ENCODE results near the gene SMIM32. TPM values are rescaled to one million over a fixed set of nuclear protein-coding genes. Genes with fewer than 3 reads are reported as not detected.

SMIM32 gene
- total RNA-seq: not detected

DNA sequence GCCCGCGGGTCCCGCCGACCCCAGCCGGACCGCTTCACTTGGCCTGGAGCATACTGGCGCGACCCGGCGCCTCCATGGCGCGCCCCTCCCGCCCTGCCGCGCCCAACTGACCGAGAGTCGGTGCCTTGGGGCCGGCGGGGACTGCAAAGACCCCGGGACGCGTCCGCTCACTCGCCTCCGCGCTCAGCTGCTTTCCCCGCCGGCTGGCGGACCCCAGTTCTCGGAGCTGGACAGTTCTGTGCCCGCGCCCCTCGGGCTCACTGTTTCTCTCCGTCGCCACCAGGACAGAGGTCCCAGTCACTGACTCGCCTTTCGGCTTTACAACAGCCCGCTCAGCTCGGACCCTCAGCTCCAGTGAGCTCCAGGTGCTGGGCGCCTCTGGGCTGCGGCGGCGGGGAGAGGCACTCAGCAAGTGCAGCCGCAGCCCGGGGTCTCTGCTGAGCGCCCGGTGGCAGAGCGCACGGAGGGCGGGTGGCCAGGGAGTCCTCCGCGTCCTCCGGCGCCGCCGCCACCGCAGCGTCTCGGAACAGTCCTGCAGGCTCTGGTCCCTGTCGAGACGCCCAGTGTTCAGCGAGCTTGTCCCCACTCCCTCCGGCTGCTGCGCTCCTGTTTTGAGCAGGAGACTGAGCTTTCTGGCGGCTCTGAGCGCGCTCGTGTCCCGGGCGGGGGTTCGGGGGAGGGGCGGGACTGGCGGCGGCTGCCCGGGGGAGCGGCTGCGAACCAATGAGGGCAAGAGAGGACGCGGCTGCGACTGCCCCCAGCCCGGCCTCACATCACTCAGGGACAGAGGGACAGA is at the start of gene SMIM32:
Gene SMIM32, minus strand, starts transcription at position 637 of the 796 bp plus-strand sequence. CDS start 638 bp downstream, outside the sequence.
- TF ChIP-seq POLR2AphosphoS5 (IDR thresholded peaks at IDR 0.05): no peak
- intact Hi-C loops (cut with DNase I): no loop called here
- peak; percentile 53 for DNase-seq (ENCODE audit: extremely low spot score)

DNA sequence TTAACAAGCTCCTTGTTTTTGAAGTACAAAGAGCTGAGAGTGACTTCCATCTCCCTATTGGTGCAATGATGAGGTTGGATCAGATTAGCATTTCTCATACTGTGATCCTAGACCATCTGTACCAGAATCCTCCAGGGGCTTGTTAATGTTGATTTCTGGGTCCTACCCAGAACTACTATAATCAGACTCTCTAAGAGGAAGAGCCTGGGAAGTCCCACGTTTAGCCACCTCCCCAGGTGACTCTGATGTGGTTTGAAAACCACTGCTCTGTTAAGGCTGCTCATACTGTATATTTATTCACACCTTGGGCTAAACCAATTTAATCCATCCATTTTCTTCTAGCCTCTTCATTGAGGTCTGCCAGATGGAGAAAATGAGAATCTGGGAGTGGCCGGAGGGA is 49.6 kb upstream of the SMIM32 start:
- H3K4me1 ChIP-seq: no peaks in the 10 kb centered on the region
- no peak for TF ChIP-seq POLR2A (IDR thresholded peaks at IDR 0.05; ENCODE audit: low read depth)
- TF ChIP-seq EP300 (IDR thresholded peaks at IDR 0.05): no peak
- no peak for TF ChIP-seq CTCF (IDR thresholded peaks at IDR 0.05)
- TF ChIP-seq POLR2AphosphoS5 (IDR thresholded peaks at IDR 0.05): no peak
- peaks cover 0 to 6% (median 0%) of the 10 kb centered on the region in 4 donors for H3K27me3 ChIP-seq
- no peak for DNase-seq (ENCODE audit: extremely low spot score)
- intact Hi-C loops (cut with DNase I): no loop called here
- no peaks in the 10 kb centered on the region for H3K36me3 ChIP-seq
- no peaks in the 10 kb centered on the region for H3K9me3 ChIP-seq
- H3K27ac ChIP-seq (replicated peaks in 1 of 4): no peak overlapping the region
- H3K4me3 ChIP-seq: no peak overlapping the region
- WGBS: 70% methylated on average over 2 of the region's 2 CpGs

More for the DNA sequence above, at the start of gene SMIM32:
- Histone ChIP-seq H3K4me3 (peak within 1 kb of the TSS; percentile 51 to 56 (median 54)), H3K27ac (replicated peaks in 1 of 4) (no peak within 1 kb of the TSS), H3K4me1 (peaks cover 17 to 48% (median 40%) of the 10 kb centered on the region in 4 donors), H3K9me3 (no peaks in the 10 kb centered on the region), H3K36me3 (peaks cover 0 to 19% (median 11%) of the 10 kb centered on the region in 4 donors), H3K27me3 (peaks cover 0 to 37% (median 19%) of the 10 kb centered on the region in 4 donors)
- 2% methylated on average over 30 of the region's 81 CpGs for WGBS

DNA sequence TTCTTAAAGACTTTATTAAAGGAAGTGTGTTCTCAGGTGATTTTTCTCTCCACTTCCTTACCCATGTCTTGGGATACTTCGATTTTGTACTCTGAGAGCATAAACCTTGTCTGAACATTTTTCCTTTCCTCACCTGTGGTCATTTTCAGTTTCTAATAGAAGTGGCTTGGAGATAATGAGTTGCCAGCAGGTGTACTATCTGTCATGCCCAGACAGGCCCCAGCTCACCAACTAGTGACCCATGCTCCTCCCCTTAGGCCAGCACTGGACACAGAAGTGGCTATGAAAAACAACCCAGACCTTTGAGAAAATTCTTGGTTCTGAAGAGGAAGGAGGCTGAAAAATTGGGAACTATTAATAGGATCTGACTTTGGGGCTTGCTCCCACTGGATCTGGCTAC is 49.2 kb upstream of the SMIM32 start:
- no peak for DNase-seq (ENCODE audit: extremely low spot score)
- H3K9me3 ChIP-seq: no peaks in the 10 kb centered on the region
- intact Hi-C loops (cut with DNase I): no loop called here
- no peaks in the 10 kb centered on the region for H3K36me3 ChIP-seq
- H3K27ac ChIP-seq (replicated peaks in 1 of 4): no peak overlapping the region
- no peak for TF ChIP-seq POLR2A (IDR thresholded peaks at IDR 0.05; ENCODE audit: low read depth)
- no peak for TF ChIP-seq POLR2AphosphoS5 (IDR thresholded peaks at IDR 0.05)
- no peak for TF ChIP-seq EP300 (IDR thresholded peaks at IDR 0.05)
- no peak for TF ChIP-seq CTCF (IDR thresholded peaks at IDR 0.05)
- no peak overlapping the region for H3K4me3 ChIP-seq
- no peaks in the 10 kb centered on the region for H3K4me1 ChIP-seq
- H3K27me3 ChIP-seq: peaks cover 0 to 6% (median 0%) of the 10 kb centered on the region in 4 donors
- 88% methylated on average over 1 of the region's 1 CpG for WGBS

- no peak overlapping the region for H3K27ac ChIP-seq (replicated peaks in 1 of 4)
- intact Hi-C loops (cut with DNase I): no loop called here
- WGBS: 91% methylated on average over 4 of the region's 4 CpGs
- no peak for DNase-seq (ENCODE audit: extremely low spot score)
- H3K4me1 ChIP-seq: no peaks in the 10 kb centered on the region
- H3K36me3 ChIP-seq: no peaks in the 10 kb centered on the region
- no peak for TF ChIP-seq CTCF (IDR thresholded peaks at IDR 0.05)
- TF ChIP-seq POLR2AphosphoS5 (IDR thresholded peaks at IDR 0.05): no peak
- TF ChIP-seq POLR2A (IDR thresholded peaks at IDR 0.05; ENCODE audit: low read depth): no peak
- no peak for TF ChIP-seq EP300 (IDR thresholded peaks at IDR 0.05)
- peaks cover 0 to 1% (median 0%) of the 10 kb centered on the region in 4 donors for H3K27me3 ChIP-seq
- H3K4me3 ChIP-seq: no peak overlapping the region
- no peaks in the 10 kb centered on the region for H3K9me3 ChIP-seq
Measured at GRCh38 chr5:136240894-136241293, 47.9 kb upstream of the SMIM32 start.

- H3K4me1 ChIP-seq: no peaks in the 10 kb centered on the region
- H3K9me3 ChIP-seq: no peaks in the 10 kb centered on the region
- no peak overlapping the region for H3K4me3 ChIP-seq
- no peaks in the 10 kb centered on the region for H3K36me3 ChIP-seq
- intact Hi-C loops (cut with DNase I): no loop called here
- TF ChIP-seq POLR2A (IDR thresholded peaks at IDR 0.05; ENCODE audit: low read depth) (no peak), CTCF (IDR thresholded peaks at IDR 0.05) (no peak), EP300 (IDR thresholded peaks at IDR 0.05) (no peak), POLR2AphosphoS5 (IDR thresholded peaks at IDR 0.05) (no peak)
- no peak for DNase-seq (ENCODE audit: extremely low spot score)
- H3K27ac ChIP-seq (replicated peaks in 1 of 4): no peak overlapping the region
- WGBS: 61% methylated on average over 5 of the region's 5 CpGs
- no peaks in the 10 kb centered on the region for H3K27me3 ChIP-seq
Measured at GRCh38 chr5:136236479-136237083, 43.6 kb upstream of the SMIM32 start.
